Esophagus squamous epithelium (tissue), 5 donors: ENCODE measurements around the gene PADI1. TPM values are rescaled to one million over a fixed set of nuclear protein-coding genes. Genes with fewer than 3 reads are reported as not detected.

Source experiments
- DNase-seq: peaks from one replicate; lab custom pipeline; 2025; lab: John Stamatoyannopoulos, UW
- H3K27ac ChIP-seq, 4 donors: fragments of 200-600 bp; sonication (generic); one replicate each; pipeline ENCODE4 v1.5.1; 2016 to 2019; ENCODE audit warnings: mild to moderate bottlenecking in 1 of 4
- H3K27me3 ChIP-seq, 4 donors: fragments of 200-600 bp; sonication (generic); 1 replicate in 3 of 4; 2 replicates in 1 of 4; pipeline versions ENCODE4 v1.5.1 to v1.6.0; 2017 to 2021; ENCODE audit warnings: antibody characterized with exemption in 1 of 4
- H3K36me3 ChIP-seq, 3 donors: fragments of 200-600 bp; sonication (generic); one replicate each; pipeline ENCODE4 v1.5.1; 2016 to 2019
- H3K4me1 ChIP-seq, 3 donors: fragments of 200-600 bp; sonication (generic); one replicate each; pipeline ENCODE4 v1.5.1; 2017 to 2019
- H3K4me3 ChIP-seq, 4 donors: fragments of 200-600 bp; sonication (generic); 1 replicate in 3 of 4; 2 replicates in 1 of 4; pipeline ENCODE4 v1.5.1; 2016 to 2019; ENCODE audit warnings: mild to moderate bottlenecking in 2 of 4, moderate library complexity in 1 of 4
- H3K9me3 ChIP-seq, 3 donors: fragments of 200-600 bp; sonication (generic); one replicate each; pipeline ENCODE4 v1.5.1; 2016 to 2019
- CTCF ChIP-seq, 6 experiments: fragments of 450-650 bp in 4 of 6; fragments of 200-600 bp in 2 of 6; sonication (generic) in 2 of 6; IDR thresholded peaks; one replicate each; pipeline ENCODE4 v1.5.1; 2016 to 2019; ENCODE audit warnings: antibody characterized with exemption in 6 of 6, mild to moderate bottlenecking in 4 of 6, moderate library complexity in 4 of 6
- POLR2A ChIP-seq, 4 donors: fragments of 450-650 bp; IDR thresholded peaks; one replicate each; pipeline ENCODE4 v1.6.1; 2017; ENCODE audit warnings: antibody characterized with exemption in 4 of 4, mild to moderate bottlenecking in 4 of 4, moderate library complexity in 3 of 4
- WGBS, 2 donors: methylation state at CpG; one replicate each; pipeline ENCODE4 v1.1.5; 2018; 5-methylcytosine and 5-hydroxymethylcytosine counted together
- intact Hi-C: fragments of 100-400 bp; cut with DNase I; formaldehyde crosslinking; loops from one replicate; pipeline ENCODE4 v1.15.0; 2022
- total RNA-seq, 4 donors: library from RNA; depleted of rRNA; stranded (reverse); fragments of >200 nt; gene quantifications; one replicate each; pipeline ENCODE4 v1.1.0, GENCODE V29; 2016
- donor health status: DM: yes; HTN: yes; CAD: no.

Gene PADI1
- total RNA-seq, 4 donors from 2014 or later = 45.3 to 121 (median 75.1) TPM

- no peaks in the 10 kb centered on the region for H3K36me3 ChIP-seq
- TF ChIP-seq POLR2A (IDR thresholded peaks at IDR 0.05) (no peak), CTCF (IDR thresholded peaks at IDR 0.05) (no peak)
- H3K9me3 ChIP-seq = no peaks in the 10 kb centered on the region
- no peak for DNase-seq
- 44% methylated on average over 8 of the region's 9 CpGs; no CpG with 5 or more reads in 1 of the 2 donors for WGBS, 2 donors
- no peak overlapping the region for H3K4me3 ChIP-seq
- H3K4me1 ChIP-seq = peaks cover 12 to 26% (median 17%) of the 10 kb centered on the region in 3 donors
- H3K27me3 ChIP-seq = peaks cover 0 to 47% (median 0%) of the 10 kb centered on the region in 4 donors
- intact Hi-C loops = no loop called here
- H3K27ac ChIP-seq = peak overlapping the region in 1 of 4 donors; percentile 48
Observed at GRCh38 chr1:17258116-17258757, 53.3 kb downstream of the PADI1 start.

GRCh38 chr1:17258758-17259130, 53.8 kb downstream of the PADI1 start:
- TF ChIP-seq CTCF (IDR thresholded peaks at IDR 0.05) (no peak), POLR2A (IDR thresholded peaks at IDR 0.05) (no peak)
- Histone ChIP-seq H3K27me3 (peaks cover 0 to 47% (median 0%) of the 10 kb centered on the region in 4 donors), H3K9me3 (no peaks in the 10 kb centered on the region), H3K4me1 (peaks cover 12 to 26% (median 17%) of the 10 kb centered on the region in 3 donors), H3K4me3 (no peak overlapping the region), H3K36me3 (no peaks in the 10 kb centered on the region), H3K27ac (peak overlapping the region in 1 of 4 donors; percentile 48)
- intact Hi-C loops = no loop called here
- DNase-seq = no peak
- 28 to 40% methylated on average over 3 to 5 of the region's 6 CpGs for WGBS, 2 donors

GRCh38 chr1:17259233-17259873, 54.4 kb downstream of the PADI1 start:
- intact Hi-C loops = no loop called here
- Histone ChIP-seq H3K9me3 (no peaks in the 10 kb centered on the region), H3K36me3 (no peaks in the 10 kb centered on the region), H3K4me1 (peaks cover 12 to 26% (median 17%) of the 10 kb centered on the region in 3 donors), H3K4me3 (no peak overlapping the region), H3K27ac (peak overlapping the region in 1 of 4 donors; percentile 48), H3K27me3 (peaks cover 0 to 47% (median 0%) of the 10 kb centered on the region in 4 donors)
- WGBS, 2 donors = 45 to 73% methylated on average over 3 to 8 of the region's 24 CpGs
- TF ChIP-seq CTCF (IDR thresholded peaks at IDR 0.05) = no peak
- no peak for TF ChIP-seq POLR2A (IDR thresholded peaks at IDR 0.05)
- DNase-seq = no peak

- H3K4me3 ChIP-seq = no peak overlapping the region
- peaks cover 0 to 43% (median 0%) of the 10 kb centered on the region in 4 donors for H3K27me3 ChIP-seq
- no peak for TF ChIP-seq POLR2A (IDR thresholded peaks at IDR 0.05)
- TF ChIP-seq CTCF (IDR thresholded peaks at IDR 0.05) = no peak
- intact Hi-C loops = no loop called here
- no peaks in the 10 kb centered on the region for H3K36me3 ChIP-seq
- H3K27ac ChIP-seq = no peak overlapping the region
- no peak for DNase-seq
- no peaks in the 10 kb centered on the region for H3K9me3 ChIP-seq
- H3K4me1 ChIP-seq = peaks cover 12 to 26% (median 17%) of the 10 kb centered on the region in 3 donors
- WGBS, 2 donors = 87% methylated on average over 4 to 6 of the region's 7 CpGs
Observed at GRCh38 chr1:17260264-17260663, 55.3 kb downstream of the PADI1 start.

GRCh38 chr1:17260738-17261137, 55.8 kb downstream of the PADI1 start:
- no peak overlapping the region for H3K27ac ChIP-seq
- WGBS, 2 donors = 80 to 90% methylated on average over 1 to 5 of the region's 5 CpGs
- no peaks in the 10 kb centered on the region for H3K36me3 ChIP-seq
- no peak overlapping the region for H3K4me3 ChIP-seq
- no peak for TF ChIP-seq CTCF (IDR thresholded peaks at IDR 0.05)
- no peak for TF ChIP-seq POLR2A (IDR thresholded peaks at IDR 0.05)
- H3K27me3 ChIP-seq = peaks cover 0 to 39% (median 0%) of the 10 kb centered on the region in 4 donors
- H3K9me3 ChIP-seq = no peaks in the 10 kb centered on the region
- no peak for DNase-seq
- intact Hi-C loops = no loop called here
- peaks cover 12 to 26% (median 17%) of the 10 kb centered on the region in 3 donors for H3K4me1 ChIP-seq
